Stimulated activated naive CD4-positive, alpha-beta T cell treated with Interleukin-2 at 50 U/mL for 16 hours (primary cell): ENCODE data around the gene NAA38.

Experiments used
- DNase-seq: peaks from one replicate; lab custom pipeline; 2025; lab: John Stamatoyannopoulos, UW

Gene NAA38

DNA sequence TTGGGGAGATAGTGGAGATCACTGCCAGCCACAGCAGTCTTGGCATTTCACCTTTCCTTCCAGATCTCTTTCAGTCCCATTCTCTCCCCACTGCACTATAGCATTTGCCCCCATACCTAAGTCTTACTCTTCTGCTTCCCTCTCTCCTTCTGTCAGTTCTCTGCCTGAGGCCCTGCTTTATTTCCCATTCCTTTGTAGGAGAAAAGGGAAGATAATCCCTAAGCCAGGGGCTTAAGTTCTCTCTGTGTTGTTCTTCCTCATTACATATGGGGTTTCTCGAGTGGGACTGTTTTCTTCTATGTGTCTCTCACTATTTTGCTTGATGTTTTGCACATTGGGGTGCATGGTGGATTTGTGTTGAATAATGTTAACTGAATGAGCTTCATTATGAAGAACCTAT is 16.9 kb downstream of the NAA38 start:
- DNase-seq = no peak

DNA sequence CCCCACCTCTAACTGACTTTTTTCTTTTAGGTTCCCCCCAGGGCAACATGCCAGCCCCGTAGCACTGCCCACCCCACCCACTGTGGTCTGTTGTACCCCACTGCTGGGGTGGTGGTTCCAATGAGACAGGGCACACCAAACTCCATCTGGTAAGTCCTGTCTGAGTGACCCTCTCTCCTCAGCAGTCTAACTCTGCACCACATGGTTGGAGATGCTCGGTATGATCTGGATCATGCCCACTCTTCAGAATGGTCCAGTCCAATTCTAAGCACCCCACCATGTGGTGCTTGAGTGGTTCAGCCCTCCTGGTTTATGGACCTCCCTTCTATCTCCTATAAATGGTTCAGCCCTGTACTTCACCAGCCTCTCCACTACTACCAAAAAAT is 17.5 kb downstream of the NAA38 start:
- no peak for DNase-seq

DNA sequence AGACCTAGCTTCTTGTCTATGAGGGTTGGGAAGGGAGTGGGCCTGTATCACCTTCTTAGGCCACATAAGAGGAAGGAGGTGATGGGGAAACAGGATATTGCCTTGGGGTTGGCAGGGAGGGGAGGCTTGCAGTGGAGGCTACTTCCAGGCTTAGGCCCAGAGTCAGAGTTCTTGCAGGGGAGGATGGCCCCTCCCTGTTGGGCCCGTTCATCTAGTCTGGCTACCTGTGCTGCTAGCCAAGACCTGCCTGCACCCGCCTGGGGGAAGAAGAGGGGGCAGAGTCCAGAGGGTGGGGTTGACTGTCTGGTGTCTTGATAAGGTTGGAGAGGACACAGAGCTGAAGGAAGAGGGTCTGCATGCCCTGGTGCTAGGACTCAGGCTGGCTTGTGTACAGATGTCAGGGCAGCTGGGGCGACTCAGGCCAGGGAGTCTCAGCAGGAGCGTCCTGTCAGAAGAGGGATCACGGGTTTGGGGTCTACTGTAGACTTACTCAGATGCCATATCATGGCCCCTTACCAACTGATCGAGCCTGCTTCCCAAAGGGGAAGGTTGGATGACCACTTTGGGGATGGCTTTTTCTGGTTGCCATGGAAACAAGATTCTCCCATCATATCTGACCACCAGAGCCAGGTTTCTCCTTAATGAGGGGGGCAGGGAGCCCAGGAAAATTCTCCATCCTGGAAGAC is 18.0 kb downstream of the NAA38 start:
- DNase-seq = no peak

DNA sequence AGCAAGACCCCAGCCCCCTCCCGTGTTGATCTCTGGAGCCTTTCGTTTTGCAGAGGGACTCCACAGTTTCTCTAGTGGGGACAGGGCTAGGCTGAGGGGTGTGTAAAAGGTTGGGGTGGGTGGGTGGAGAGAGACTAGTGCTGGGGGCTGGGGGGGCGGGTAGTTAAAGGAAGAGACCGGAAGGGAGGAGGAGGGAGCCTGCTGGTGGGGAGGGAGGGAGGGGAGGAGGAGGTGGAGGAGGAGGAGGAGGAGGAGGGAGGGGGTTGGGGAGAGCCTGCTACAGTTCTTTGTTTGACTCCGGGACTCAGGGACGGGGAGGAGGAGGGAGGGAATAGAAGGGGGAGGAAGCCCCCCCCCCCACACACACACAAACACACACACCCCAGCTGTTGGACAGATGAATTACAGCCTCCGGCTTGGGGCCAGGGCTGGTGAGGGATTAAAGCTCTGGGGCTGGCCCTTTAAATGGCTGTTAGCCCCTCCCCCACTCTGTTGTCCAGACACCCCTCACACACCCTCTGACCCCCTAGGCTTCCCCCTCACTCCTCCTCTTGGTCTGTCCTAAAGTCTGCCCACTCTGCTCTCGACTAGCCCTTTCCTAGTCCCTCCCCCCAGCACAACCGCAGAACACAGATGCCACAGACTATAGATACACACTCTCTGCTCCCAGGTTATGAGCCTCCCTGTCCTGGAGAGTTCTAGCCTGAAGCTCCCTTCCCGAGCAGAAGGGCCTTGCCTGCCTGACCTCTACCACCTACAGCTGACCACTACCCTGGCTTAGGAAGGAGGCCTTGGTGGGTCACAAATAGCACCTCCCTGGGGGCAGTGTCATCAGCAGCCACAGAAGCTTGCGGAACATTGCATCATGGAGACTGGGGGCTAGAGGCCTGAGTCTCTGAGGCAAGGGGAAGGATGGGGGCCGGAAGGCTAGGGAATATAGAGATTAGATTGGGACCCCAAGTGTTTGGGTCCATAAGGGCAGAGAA is 19.0 kb downstream of the NAA38 start:
- no peak for DNase-seq

DNA sequence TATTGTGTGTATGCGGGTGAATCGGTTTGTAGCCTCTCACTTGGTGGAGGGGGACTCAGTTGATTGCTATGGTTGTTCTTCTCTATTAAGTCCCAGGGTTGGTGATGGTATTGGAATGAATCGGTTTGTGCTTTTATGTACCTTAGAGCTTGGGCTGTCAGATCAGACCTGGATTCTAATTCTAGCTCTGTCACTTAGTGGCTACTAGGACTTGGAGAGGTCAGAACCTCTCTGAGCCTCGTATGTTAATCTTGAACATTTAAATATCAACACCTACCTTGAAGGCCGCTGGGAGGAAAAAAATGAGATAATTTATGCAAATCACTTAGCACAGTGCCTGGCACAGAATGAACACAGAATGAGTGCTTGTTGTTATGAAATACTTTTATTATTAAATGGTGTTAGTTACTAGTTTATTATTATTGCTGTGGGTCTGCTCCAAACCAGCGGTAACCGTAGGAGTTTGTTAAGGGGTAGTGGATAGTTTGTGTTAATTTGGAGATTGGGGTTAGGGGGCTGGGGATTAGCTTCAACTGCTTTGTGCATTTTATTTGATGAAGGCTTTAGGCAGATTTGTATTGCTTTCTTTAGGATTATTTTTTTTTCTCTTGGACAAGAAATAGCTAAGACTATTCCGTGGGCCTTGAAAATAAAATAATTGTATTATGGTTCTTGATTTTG is 19.8 kb downstream of the NAA38 start:
- DNase-seq = no peak

DNA sequence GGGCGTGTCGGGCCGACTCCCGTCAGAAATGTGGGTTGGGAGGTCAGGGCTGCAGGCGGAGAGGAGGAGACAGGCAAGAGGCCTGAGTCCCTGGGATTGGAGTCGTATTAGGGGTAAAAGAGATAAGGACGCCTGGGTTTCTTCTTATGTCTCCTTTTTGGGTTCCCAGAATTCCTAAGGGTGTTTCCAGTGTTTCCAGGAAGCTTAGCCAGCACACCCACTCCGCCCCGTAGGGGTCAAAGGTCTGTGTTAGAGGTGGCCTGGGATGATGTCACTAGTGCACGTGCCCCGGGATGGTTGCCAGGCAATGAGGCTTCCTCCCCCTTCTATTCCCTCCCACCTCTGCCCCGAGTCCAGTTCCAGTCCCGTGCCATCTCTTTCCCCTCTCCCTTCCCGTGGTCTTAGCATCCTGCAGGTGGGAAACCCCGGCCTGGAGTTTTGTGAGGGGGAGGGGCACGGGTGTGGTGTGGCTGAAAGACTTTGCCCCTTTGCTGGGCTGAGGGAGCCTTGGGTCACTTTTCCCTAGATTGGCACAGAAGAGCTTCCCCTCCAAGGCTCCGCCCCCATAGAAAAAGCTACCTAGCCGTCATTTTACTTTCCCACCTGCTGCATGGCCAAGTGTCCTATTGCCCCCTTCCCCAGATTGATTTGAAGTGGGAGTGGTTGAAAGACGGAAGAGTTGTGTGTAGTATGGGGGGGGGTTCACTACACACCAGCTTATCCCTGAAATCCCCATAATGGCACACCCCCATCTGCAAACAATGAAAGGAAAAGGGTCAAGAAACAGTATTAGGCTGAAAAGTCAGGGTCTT is 20.6 kb downstream of the NAA38 start:
- DNase-seq = peak; percentile 73

DNA sequence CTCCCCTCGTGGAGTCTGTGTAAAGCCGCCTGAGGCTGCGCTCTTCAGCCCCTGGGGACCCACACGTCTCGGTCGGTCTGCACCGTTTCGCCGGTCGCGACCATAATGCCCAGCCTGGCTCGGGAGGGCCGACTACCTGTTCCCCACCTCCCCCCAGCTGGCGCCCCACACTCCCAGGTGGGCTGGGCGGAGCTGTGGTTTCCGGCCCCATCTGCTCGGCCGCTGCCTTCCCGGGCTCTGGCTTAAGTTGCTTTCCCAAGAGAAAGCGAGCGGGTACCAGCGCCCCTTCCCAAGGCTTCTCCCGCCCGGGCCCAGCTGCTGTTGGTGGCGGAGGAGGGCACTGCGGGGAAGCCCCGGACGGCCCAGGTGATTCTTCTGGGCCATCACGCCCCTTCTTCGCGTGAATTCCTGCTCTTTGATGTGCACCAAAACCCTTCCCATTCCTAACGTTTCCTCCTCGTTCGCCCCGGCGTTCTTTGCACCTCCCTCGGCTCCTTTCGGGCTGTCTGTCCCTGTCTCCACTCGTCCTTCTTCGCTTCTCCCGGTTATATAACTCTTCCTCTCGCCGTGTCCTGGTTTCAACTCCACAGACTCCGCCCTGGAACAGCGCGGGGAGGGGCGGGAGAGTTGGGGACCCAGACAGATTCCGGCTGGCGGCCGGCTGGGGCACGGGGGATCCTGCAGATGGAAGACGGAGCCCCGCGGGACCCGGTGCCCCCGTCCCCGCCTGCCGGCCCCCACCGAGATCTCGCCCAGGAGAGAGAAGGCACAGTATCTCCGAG is 21.4 kb downstream of the NAA38 start:
- DNase-seq = peak; percentile 54

DNA sequence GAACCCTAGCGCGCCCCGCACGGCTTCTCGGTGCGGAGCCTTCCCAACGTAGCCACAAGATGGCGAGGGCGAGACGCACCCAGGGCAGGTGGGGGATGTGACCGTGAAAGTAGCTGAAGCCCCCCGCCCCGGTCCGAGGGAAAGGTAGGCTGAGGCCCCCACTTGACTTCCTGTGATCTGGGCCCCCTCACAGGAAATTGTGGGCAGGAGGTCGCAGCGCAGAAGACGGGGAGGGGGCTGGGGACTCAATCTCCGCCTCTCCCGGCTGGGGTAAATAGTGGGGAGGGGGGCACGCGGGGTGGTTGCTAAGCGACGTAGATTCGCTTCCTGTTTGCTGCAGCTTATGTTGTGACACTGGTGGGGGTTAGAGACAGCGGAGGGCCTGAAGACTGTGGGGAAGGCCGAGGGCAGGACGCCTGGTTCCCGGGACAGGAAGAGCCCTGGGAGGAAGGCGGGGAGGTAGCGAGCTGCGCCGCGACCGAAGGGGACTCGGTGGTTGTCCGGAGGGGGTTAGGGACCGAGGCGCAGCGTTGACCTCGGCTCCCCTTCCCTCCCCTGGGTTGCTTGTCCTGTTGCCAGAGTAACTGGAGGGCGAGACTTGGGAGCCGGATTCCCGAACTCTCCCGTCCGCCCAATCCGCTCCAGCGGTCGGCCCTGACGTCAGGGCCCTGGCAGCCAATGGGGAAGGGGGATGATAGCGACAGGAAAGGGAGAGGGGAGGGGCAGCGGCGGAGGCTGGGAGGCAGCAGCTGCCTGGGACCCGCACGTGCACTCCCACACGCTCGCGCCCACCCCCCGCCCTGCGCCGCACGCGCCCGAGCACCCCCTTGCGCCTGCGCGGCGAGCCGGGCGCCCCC is 22.2 kb downstream of the NAA38 start:
- DNase-seq = peak; percentile 88

DNA sequence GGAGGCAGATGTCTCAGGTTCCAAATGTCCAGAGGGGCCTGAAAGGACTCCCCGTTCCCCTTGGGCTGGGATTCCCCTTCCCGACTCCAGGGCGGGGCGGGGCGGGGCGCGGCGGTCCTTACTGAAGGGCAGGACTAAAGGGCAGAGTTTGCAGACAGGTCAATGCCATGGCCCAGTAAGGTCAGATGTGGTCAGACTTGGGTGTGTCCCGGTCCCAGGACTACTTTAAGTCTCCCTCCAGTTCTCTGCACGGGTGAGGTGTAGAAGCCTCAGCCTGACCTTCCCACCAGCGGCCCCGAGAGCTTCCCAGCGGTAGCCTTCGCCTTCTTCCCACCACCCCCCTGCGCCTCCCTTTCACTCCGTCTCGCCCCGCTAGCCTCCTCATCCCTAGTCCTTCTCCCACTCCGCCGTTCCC is 22.8 kb downstream of the NAA38 start:
- peak; percentile 56 for DNase-seq

DNA sequence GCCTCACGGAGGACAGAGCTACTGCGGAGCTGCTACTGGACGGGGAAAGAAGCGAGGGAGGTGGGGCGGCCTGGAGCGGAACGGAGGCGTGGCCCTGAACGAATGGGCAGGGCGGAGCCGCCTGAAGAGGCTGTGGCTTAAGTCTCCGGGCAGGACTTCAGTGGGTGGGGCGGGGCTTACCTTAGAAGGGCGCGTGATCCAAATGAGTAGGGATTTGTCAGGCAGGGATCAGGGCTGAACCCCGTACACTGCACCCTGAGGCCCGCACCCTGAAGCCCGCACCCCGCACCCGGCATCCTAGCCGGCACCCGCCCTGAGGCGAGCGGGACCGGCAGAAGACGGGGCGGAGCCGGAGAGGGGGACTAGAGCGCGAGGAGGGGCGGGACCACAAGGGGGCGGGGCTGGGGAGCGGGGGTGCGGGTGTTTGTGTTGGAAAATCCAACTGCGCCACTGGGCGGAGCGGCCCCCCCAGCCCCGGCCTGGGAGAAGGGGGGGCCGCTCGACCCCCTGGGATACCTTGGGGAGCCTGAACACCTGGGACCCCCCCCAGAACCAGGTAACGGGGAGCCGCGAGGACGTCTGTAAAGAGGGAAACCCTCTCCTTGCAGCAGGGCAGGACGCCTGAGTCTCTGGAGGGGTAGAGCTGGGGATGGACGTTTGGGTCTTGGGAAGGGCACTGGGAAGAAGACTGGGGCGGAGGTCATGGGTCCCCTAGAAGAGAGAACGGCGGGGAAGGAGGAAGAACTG is 23.4 kb downstream of the NAA38 start, which contains the start of gene KDM6B:
Gene KDM6B, plus strand, starts transcription at position 423 of the 747 bp plus-strand sequence. CDS start 11,338 bp downstream, outside the sequence.
- DNase-seq = peak; percentile 91

DNA sequence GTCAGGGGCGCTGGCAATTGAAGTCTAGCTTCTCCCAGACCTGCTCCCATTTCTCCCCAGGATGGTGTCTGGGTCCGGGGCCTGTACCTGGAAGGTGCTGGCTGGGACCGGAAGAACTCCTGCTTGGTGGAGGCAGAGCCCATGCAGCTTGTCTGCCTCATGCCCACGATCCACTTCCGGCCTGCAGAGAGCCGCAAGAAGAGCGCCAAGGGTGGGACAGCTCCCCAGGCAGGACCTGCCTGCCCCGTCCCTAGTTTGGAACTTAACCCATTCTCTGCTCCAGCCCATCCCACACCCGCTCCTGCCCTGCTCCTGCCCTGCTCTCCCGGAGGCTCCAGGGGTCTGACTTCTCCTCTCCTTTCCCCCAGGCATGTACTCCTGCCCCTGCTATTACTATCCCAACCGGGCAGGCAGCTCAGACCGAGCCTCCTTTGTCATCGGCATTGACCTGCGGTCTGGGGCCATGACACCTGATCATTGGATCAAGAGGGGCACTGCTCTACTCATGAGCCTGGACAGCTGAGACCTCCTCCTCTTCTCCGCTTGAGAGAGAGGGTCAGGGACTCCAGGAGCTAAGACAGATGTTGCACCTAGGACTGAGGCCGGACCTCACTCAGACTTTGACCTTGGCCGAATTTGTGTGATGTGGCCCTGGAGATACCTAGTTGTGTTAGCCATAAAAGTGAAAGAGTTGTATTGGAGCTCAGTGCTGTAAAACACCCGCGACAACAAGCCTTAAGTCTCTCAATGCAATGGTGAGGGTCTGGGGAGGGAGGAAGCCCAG is 24.2 kb downstream of the NAA38 start:
- no peak for DNase-seq

DNA sequence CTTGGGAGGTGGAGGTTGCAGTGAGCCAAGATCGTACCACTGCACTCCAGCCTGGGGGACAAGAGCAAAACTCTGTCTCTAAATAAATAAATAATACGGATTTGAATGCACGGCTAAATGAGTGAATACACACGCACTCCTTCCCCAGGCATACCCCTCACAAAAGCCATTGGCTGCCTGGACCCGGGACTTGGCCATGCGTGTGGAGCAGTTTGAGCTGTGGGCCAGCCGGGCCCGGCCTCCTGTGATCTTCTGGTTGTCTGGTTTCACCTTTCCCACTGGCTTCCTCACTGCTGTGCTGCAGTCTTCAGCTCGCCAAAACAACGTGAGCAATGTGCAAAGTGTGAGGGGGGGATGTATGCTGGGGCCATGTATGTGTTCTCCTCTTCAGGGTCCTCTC is 24.9 kb downstream of the NAA38 start:
- DNase-seq = no peak

DNA sequence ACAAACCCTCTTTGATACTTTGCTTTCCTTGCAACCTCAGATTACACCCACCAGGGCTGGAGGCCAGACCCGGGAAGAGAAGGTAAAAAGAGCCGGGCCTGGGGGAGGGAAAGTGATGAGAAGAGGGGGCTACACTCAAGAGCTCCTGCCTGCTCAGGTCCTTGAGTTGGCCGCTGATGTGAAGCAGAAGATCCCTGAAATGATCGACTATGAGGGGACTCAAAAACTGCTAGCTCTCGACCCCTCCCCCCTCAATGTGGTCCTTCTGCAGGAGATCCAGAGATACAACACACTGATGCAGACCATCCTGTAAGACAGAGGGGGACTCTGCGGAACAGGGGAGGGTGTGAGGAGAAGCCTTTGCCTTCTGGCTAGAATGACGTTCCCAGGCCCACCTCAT is 26.1 kb downstream of the NAA38 start:
- no peak for DNase-seq

DNA sequence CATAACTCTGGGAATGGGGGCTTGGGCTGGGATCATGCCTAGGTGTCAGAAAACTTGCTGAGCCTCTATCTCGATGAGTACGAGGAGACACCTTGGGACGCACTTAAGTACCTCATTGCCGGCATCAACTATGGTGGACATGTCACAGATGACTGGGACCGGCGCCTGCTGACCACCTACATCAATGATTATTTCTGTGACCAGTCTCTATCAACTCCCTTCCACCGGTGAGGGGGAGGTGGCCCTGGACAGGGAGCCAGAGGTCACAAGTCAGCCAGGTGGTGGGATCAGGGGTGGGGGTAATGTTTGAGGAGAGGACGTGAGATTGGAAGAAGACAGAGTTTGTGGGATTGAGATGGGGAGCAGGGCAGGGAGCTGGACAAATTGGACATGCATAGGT is 26.7 kb downstream of the NAA38 start:
- no peak for DNase-seq

DNA sequence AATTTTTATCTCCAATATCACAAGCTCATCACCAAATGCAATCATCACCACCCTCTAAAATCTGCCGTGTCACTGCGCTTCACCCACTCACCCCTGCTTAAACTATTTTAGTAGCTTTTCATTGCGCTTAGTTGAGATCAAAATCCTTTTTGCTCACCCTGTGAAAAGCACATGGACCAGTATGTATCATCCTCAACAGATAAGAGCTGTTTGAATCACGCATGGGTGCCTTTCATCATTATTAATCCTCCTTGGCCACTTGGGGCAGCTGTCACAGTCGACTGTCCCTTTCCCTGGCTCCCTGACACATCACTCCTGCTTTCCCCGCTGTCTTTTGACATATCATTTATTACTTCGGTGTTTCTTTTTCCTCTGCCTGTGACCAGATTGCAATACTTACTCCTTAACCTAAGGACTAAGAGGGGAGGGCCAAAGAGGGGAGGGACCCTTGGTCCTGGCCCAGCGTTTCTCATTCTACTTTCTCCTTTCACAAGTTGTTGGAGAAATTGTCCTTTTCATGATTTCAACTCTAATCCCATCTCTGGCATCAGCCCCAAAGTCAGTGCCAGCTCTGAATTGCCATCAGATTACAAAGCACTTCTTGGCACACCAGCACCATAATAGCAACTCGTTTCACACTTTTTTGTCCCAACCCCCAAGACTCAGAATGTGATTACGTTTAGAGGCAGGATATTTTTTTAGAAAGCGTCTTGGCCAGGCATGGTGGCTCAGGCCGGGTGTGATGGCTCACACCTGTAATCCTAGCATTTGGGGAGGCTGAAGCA is 32.0 kb downstream of the NAA38 start:
- DNase-seq = no peak

DNA sequence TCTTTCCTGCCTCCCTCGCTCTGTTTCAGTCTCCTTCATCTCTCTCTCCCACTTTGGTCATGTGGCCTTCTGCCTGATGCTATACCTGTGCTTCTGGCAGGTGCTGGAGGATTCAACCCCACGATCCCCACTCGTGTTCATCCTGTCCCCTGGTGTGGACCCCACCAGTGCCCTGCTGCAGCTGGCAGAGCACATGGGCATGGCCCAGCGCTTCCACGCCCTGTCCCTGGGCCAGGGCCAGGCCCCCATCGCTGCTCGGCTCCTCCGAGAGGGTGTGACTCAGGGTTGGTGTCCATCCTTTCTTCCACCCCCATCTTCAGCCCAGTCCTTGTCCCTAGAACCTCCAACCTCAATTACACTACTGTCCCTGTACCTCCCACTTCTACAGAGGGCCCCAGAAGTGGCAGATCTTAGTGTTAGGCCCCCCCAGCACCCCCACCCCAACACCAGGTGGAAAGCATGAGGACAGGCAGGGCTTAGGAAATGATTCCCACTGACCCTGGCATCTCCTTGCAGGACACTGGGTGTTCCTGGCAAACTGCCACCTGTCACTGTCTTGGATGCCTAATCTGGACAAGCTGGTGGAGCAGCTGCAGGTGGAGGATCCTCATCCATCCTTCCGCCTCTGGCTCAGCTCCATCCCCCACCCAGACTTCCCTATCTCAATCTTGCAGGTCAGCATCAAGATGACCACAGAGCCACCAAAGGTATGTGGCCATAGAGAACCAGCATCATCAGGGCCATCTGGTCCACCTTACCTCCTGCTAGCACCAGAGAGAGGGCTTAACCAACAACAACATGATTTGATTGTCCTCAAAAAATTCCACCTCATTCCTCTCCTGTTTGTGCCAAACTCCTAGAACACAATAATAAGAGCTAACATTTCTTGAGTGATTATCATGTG is 33.1 kb downstream of the NAA38 start:
- no peak for DNase-seq
